Fibroblast of villous mesenchyme (primary cell): ENCODE data around the gene UBE2B. TPM values are rescaled to one million over a fixed set of nuclear protein-coding genes. Genes with fewer than 3 reads are reported as not detected.
A peak's percentile ranks its signal among the peaks of the same experiment; 100 is the strongest.
"Not testable (repeated sequence)": the region's sequence is repeated elsewhere in the genome, so short reads cannot be mapped to it uniquely, and the experiment has no call there.

Experiments used
- DNase-seq: peaks from one replicate; pipeline ENCODE4 v3.0.0-alpha.2; 2010; ENCODE audit warnings: low read depth
- H3K4me3 ChIP-seq: 2 replicates; pipeline ENCODE4 v1.5.1; 2011; ENCODE audit warnings: low read depth, mild to moderate bottlenecking, low read length
- total RNA-seq: library from RNA; depleted of rRNA; stranded (reverse); fragments of >200 nt; gene quantifications from 2 replicates; pipeline ENCODE4 v1.2.3, GENCODE V29; 2012
- TF ChIP-seq, protein P1 (sequence below): IDR thresholded peaks from 2 replicates; pipeline ENCODE4 v1.5.1; 2012; ENCODE audit warnings: low read depth, mild to moderate bottlenecking, low read length; ENCODE audit not compliant: insufficient read depth

The UBE2B gene
- total RNA-seq, 1 donor, result 28.9 TPM

DNA sequence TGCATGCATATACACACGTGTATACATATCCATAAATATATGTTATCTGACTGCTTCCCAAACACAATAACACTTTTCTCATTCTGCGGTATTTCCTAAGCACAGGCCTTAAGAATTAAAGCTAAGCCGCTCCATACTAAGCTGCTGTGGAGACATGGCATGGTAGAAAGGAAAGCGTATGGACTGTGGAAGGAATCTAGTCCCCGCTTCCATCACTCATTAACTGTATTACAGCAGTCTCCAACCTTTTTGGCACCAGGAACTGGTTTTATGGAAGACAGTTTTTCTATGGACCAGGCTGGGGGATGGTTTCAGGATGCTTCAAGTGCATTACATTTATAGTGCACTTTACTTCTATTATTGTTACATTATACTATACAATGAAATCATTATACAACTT is 15.7 kb upstream of the UBE2B start:
- TF ChIP-seq, protein P1, sequence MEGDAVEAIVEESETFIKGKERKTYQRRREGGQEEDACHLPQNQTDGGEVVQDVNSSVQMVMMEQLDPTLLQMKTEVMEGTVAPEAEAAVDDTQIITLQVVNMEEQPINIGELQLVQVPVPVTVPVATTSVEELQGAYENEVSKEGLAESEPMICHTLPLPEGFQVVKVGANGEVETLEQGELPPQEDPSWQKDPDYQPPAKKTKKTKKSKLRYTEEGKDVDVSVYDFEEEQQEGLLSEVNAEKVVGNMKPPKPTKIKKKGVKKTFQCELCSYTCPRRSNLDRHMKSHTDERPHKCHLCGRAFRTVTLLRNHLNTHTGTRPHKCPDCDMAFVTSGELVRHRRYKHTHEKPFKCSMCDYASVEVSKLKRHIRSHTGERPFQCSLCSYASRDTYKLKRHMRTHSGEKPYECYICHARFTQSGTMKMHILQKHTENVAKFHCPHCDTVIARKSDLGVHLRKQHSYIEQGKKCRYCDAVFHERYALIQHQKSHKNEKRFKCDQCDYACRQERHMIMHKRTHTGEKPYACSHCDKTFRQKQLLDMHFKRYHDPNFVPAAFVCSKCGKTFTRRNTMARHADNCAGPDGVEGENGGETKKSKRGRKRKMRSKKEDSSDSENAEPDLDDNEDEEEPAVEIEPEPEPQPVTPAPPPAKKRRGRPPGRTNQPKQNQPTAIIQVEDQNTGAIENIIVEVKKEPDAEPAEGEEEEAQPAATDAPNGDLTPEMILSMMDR, result no peak
- DNase-seq, result no peak
- no peak overlapping the region for H3K4me3 ChIP-seq

DNA sequence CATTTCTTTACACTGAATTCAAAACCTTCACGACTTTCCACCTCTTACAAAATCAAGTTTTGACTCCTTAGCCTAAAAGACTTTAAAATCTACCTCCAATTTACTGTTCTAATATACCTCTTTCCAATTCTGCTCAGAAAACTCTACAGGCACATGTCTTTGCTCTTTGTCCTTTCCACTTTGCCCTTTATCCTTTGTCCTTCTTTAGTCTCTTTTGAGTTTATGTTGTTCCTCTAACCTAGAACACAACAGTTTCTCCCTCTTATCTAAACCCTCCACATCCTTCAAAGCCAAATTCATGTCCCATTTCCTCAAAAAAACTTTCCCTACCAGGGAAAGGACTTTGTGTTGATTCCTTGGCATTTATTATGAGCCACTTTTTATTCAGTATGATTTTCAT is 5.8 kb upstream of the UBE2B start:
- no peak for DNase-seq
- no peak overlapping the region for H3K4me3 ChIP-seq
- TF ChIP-seq, protein P1, result no peak

DNA sequence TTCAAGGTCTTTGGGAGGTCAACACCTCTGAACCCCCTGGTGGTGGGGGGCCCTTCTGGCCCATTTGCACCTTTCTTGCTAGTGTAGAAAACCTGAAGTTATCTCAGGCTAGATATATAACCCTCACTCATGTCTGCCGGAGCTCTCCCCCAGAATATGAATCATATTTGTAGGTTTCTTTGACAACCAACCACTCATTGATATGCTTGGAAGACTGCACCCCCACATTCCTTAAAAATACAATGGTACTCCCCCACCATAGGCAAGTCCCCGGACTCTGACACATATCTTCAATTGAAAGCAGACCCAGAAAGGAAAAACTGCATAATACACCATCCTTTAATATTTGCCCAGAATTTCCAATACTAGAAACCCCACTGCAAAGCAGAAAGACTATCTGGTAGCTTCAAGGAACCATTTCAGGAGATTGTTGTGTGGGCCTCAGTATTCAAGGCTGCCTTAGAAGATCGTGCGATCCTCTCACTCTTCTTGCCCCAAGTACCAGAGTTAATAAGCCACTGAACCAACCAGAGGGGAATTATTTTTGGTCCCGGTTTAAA is 978 bp upstream of the UBE2B start:
- TF ChIP-seq, protein P1, result no peak
- peak overlapping the region; percentile 99 for H3K4me3 ChIP-seq
- DNase-seq, result no peak

DNA sequence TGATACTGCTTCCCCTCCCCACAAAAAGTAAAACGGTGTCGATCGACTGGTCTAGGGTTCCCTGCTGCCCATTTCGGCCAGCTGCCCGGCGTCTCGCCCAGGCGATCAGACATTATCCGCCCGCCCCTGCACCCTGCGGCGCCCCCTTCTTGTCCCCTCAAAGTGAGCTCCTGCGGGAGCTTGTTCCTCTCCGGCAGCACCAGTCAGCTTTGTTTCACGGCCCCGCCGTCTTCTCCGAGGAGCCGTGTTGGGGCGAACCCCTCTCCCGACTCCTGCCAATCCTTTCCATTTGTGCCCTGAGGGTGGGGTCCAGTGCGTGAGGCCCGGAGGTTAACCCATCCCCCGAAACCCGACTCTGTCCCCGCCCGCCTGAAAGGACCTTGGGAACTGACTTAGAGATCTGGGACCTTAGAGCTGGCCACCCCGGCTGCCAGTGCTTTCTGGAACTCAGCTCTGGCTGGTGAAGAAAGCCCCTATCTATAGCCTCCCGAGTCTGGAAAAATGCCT is 518 bp downstream of the UBE2B start:
- H3K4me3 ChIP-seq, result peak overlapping the region; percentile 99
- DNase-seq, result peak; percentile 57
- TF ChIP-seq, protein P1, result no peak

DNA sequence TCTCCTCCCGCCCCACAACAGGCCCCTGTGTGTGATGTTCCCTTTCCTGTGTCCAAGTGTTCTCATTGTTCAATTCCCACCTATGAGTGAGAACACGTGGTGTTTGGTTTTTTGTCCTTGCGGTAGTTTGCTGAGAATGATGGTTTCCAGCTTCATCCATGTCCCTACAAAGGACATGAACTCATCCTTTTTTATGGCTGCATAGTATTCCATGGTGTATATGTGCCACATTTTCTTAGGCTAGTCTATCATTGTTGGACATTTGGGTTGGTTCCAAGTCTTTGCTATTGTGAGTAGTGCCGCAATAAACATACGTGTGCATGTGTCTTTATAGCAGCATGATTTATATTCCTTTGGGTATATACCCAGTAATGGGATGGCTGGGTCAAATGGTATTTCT is 2.3 kb downstream of the UBE2B start:
- H3K4me3 ChIP-seq, DNase-seq: not testable (repeated sequence)

DNA sequence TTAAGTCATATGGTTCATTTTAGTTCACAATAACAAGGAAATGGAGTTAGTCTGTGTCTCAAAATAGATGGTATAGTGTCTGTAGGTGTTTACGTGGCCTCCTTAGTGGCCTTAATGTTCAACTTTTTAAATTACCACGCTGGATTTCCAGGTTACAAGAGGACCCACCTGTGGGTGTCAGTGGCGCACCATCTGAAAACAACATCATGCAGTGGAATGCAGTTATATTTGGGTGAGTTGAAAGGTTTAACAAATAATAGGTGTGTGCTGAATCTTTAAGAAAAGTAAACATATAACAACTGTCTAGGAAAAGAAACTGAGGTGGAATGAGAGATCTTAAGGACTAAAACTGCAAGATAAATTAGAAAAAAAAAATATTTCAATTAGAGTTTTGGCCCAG is 2.9 kb downstream of the UBE2B start:
- TF ChIP-seq, protein P1, result no peak
- no peak overlapping the region for H3K4me3 ChIP-seq
- DNase-seq, result no peak

DNA sequence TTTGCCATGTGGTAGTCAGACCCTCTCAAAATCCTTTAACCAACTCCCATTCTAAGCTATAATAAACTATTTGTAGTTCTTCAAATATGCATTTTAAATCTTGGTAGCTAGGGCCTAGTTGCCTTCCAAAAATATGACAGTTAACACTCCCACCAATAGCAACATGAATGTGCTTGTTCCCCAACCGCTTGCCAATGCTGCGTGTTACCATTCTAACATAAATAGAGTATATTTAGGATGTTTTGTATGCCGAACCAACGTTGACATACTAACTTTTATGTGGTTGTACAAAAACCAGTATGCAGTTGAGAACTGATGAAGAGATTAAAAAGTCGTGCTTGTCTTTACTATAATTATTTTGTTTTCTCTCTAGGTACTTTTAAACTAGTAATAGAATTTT is 9.0 kb downstream of the UBE2B start:
- no peak for DNase-seq
- H3K4me3 ChIP-seq, result no peak overlapping the region
- TF ChIP-seq, protein P1, result no peak

DNA sequence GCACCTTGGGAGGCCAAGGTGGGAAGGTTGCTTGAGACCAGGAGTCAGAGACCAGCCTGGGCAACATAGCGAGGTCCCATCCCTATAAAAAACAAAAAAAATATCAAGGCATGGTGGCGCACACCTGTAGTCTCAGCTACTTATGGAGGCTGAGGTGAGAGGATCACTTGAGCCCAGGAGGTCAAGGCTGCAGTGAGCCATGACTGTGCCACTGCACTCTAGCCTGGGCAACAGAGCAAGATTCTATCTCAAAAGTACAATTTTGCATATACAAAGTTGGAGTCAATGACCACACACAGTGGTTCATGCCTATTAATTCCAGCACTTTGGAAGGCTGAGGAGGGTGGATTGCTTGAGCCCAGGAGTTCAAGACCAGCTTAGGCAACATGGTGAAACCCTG is 10.8 kb downstream of the UBE2B start:
- not testable (repeated sequence) for DNase-seq, H3K4me3 ChIP-seq
